ENCODE data around the gene CFAP74. TPM values are rescaled to one million over a fixed set of nuclear protein-coding genes. Genes with fewer than 3 reads are reported as not detected.

Gene CFAP74
- total and polyA plus RNA-seq, 9 of the 15 experiments (the other 6 are each of a cell fraction or from before 2014, with no cell fraction given) = 0.03 to 0.15 (median 0.05) TPM; not detected in 6

DNA sequence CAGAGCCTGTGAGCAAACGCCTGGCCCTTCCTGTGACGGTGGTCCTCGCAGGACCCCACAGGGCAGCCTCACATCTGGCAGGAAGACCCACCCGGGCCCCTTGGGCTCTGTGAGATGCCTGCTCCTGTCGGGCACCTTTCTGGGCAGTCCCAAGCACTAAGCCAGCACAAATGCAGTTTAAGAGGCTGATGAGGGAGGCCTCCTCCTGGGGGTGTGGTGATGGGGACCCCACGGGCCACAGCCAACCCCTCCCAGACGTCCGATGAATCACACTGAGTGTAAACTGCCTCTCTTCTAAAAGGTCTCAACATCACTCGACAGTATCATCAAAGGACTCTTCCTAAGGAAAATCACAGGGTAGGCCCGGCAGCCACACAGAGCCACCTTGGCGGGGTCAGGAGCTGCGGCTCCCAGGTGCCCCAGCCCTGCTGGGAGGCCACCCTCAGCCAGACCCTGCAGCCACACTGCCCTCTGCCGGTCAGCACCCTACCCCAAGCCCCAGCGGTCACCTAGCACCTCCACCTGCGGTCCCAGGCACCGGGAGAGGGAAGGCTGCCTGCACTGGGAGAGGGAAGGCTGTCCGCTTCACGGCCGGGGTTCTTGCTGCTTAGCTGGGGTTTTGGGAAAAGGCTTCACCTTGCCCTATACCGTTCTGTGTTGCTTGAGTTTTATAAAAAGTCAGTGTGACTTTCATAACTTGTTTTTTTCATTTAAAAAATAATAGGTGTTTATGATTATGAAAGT, 42.8 kb upstream of the CFAP74 start (continued):
- TF ChIP-seq, protein P1, sequence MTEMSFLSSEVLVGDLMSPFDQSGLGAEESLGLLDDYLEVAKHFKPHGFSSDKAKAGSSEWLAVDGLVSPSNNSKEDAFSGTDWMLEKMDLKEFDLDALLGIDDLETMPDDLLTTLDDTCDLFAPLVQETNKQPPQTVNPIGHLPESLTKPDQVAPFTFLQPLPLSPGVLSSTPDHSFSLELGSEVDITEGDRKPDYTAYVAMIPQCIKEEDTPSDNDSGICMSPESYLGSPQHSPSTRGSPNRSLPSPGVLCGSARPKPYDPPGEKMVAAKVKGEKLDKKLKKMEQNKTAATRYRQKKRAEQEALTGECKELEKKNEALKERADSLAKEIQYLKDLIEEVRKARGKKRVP (CRISPR knock-in tag; IDR thresholded peaks at IDR 0.05) = no peak
- TF ChIP-seq MCM3 (IDR thresholded peaks at IDR 0.05) (no peak), HMGN3 (IDR thresholded peaks at IDR 0.05; ENCODE audit: borderline replicate concordance, extremely low read depth, insufficient read length, low read depth, low read length) (no peak), KLF1 (tag; IDR thresholded peaks at IDR 0.05) (no peak), ZEB2 (IDR thresholded peaks at IDR 0.05) (peak; percentile 65), NFIC (IDR thresholded peaks at IDR 0.05) (no peak), PCBP2 (IDR thresholded peaks at IDR 0.05; ENCODE audit: low read depth, low read length, poor library complexity, severe bottlenecking) (no peak), NUFIP1 (IDR thresholded peaks at IDR 0.05; ENCODE audit: partially characterized antibody) (no peak), POLR2G (IDR thresholded peaks at IDR 0.05; ENCODE audit: low read depth, low read length) (no peak), MXI1 (IDR thresholded peaks at IDR 0.05; ENCODE audit: low read depth, low read length) (no peak), ESRRA (IDR thresholded peaks at IDR 0.05; ENCODE audit: borderline replicate concordance, low read depth) (peak; percentile 52; the same call in 1 of the 2 replicates)
- TF ChIP-seq, protein P2, sequence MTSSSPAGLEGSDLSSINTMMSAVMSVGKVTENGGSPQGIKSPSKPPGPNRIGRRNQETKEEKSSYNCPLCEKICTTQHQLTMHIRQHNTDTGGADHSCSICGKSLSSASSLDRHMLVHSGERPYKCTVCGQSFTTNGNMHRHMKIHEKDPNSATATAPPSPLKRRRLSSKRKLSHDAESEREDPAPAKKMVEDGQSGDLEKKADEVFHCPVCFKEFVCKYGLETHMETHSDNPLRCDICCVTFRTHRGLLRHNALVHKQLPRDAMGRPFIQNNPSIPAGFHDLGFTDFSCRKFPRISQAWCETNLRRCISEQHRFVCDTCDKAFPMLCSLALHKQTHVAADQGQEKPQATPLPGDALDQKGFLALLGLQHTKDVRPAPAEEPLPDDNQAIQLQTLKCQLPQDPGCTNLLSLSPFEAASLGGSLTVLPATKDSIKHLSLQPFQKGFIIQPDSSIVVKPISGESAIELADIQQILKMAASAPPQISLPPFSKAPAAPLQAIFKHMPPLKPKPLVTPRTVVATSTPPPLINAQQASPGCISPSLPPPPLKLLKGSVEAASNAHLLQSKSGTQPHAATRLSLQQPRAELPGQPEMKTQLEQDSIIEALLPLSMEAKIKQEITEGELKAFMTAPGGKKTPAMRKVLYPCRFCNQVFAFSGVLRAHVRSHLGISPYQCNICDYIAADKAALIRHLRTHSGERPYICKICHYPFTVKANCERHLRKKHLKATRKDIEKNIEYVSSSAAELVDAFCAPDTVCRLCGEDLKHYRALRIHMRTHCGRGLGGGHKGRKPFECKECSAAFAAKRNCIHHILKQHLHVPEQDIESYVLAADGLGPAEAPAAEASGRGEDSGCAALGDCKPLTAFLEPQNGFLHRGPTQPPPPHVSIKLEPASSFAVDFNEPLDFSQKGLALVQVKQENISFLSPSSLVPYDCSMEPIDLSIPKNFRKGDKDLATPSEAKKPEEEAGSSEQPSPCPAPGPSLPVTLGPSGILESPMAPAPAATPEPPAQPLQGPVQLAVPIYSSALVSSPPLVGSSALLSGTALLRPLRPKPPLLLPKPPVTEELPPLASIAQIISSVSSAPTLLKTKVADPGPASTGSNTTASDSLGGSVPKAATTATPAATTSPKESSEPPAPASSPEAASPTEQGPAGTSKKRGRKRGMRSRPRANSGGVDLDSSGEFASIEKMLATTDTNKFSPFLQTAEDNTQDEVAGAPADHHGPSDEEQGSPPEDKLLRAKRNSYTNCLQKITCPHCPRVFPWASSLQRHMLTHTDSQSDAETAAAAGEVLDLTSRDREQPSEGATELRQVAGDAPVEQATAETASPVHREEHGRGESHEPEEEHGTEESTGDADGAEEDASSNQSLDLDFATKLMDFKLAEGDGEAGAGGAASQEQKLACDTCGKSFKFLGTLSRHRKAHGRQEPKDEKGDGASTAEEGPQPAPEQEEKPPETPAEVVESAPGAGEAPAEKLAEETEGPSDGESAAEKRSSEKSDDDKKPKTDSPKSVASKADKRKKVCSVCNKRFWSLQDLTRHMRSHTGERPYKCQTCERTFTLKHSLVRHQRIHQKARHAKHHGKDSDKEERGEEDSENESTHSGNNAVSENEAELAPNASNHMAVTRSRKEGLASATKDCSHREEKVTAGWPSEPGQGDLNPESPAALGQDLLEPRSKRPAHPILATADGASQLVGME (CRISPR knock-in tag; IDR thresholded peaks at IDR 0.05) = no peak
- TF ChIP-seq, protein P3, sequence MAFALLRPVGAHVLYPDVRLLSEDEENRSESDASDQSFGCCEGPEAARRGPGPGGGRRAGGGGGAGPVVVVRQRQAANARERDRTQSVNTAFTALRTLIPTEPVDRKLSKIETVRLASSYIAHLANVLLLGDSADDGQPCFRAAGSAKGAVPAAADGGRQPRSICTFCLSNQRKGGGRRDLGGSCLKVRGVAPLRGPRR (CRISPR knock-in tag; IDR thresholded peaks at IDR 0.05) = no peak
- TF ChIP-seq, protein P4, sequence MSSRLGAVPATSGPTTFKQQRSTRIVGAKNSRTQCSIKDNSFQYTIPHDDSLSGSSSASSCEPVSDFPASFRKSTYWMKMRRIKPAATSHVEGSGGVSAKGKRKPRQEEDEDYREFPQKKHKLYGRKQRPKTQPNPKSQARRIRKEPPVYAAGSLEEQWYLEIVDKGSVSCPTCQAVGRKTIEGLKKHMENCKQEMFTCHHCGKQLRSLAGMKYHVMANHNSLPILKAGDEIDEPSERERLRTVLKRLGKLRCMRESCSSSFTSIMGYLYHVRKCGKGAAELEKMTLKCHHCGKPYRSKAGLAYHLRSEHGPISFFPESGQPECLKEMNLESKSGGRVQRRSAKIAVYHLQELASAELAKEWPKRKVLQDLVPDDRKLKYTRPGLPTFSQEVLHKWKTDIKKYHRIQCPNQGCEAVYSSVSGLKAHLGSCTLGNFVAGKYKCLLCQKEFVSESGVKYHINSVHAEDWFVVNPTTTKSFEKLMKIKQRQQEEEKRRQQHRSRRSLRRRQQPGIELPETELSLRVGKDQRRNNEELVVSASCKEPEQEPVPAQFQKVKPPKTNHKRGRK (tag; IDR thresholded peaks at IDR 0.05) = no peak
- TF ChIP-seq, protein P5, sequence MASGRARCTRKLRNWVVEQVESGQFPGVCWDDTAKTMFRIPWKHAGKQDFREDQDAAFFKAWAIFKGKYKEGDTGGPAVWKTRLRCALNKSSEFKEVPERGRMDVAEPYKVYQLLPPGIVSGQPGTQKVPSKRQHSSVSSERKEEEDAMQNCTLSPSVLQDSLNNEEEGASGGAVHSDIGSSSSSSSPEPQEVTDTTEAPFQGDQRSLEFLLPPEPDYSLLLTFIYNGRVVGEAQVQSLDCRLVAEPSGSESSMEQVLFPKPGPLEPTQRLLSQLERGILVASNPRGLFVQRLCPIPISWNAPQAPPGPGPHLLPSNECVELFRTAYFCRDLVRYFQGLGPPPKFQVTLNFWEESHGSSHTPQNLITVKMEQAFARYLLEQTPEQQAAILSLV (tag; IDR thresholded peaks at IDR 0.05) = no peak
